RCC 7860 (cell line): ENCODE results near the gene YIPF4.
"Not testable (repeated sequence)": the region's sequence is repeated elsewhere in the genome, so short reads cannot be mapped to it uniquely, and the experiment has no call there.

ENCODE experiments used
- DNase-seq: peaks from one replicate; pipeline ENCODE4 v3.0.0-alpha.2; 2015; ENCODE audit warnings: low spot score
- FAIRE-seq: peaks from 2 replicates; lab custom pipeline; 2012; peaks lifted over from hg19 to GRCh38; lab: Jason Lieb, UNC

The YIPF4 gene

DNA sequence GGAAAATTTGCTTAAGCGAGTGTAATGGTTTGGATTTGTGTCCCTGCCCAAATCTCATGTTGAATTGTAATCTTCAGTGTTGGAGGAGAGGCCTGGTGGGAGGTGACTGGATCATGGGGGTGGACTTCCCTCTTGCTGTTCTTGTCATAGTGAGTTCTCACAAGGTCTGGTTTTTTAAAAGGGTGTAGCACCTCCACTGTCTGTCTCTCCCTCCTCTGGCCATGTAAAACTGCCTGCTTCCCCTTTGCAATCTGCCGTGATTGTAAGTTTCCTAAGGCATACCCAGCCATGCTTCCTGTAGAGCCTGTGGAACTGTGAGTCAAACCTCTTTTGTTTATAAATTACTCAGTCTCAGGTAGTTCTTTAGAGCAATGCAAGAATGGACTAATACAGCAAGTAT is 6.6 kb downstream of the YIPF4 start:
- DNase-seq (no peak), FAIRE-seq (no peak)

GRCh38 chr2:32289165-32289999 is 11.7 kb downstream of the YIPF4 start:
- DNase-seq (no peak), FAIRE-seq (no peak)

DNA sequence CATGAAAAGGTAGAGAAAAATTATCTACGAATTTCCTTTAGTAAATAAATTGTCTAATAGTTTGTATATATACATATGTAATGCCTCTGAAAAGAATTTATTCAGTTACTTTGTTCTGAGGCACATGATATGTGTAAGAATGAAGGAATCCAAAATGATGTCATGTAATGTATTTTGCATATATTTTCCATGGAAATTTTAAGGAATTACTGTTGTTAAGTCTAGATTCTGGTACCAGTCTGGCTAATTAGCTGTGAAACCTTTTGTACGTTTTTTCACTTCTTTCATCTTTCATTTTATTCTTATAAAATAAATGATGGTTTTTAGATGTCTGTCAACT is 12.3 kb downstream of the YIPF4 start:
- FAIRE-seq (peak; percentile 35), DNase-seq (no peak)

DNA sequence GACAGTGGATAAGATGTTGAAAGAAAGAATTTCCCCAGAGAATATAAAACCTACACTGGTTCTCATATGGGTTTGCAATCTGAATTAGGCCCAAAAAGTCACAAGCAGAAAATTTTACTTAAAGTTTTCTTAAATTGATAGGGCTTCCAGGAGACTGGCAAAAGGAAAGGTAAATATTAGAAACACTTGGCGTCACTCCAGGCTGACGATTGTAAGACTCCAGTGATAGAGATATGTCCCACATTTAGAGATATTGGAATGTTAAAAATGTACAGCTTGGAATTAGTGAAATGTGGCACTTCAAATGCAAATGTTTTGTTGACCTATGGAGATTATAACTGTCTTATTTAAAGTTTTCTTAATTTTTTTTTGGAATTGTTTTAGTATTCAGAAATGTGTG is 14.0 kb downstream of the YIPF4 start:
- FAIRE-seq (no peak), DNase-seq (no peak)

DNA sequence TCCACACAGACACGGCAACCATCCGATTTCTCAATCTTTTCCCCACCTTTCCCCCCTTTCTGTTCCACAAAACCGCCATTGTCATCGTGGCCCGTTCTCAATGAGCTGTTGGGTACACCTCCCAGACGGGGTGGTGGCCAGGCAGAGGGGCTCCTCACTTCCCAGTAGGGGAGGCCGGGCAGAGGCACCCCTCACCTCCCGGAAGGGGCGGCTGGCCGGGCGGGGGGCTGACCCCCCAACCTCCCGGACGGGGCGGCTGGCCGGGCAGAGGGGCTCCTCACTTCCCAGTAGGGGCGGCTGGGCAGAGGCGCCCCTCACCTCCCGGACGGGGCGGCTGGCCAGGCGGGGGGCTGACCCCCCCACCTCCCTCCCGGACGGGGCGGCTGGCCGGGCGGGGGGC is 15.8 kb downstream of the YIPF4 start:
- DNase-seq, FAIRE-seq: not testable (repeated sequence)

DNA sequence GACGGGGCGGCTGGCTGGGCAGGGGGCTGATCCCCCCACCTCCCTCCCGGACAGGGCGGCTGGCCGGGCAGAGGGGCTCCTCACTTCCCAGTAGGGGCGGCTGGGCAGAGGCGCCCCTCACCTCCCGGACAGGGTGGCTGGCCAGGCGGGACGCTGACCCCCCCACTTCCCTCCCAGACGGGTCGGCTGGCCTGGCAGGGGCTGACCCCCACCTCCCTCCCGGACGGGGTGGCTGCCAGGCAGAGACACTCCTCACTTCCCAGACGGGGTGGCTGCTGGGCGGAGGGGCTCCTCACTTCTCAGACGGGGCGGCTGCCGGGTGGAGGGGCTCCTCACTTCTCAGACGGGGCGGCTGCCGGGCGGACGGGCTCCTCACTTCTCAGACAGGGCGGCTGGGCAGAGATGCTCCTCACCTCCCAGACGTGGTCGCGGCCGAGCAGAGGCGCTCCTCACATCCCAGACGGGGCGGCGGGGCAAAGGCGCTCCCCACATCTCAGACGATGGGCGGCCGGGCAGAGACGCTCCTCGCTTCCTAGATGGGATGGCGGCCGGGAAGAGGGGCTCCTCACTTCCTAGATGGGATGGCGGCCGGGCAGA is 16.4 kb downstream of the YIPF4 start:
- DNase-seq, FAIRE-seq: not testable (repeated sequence)

DNA sequence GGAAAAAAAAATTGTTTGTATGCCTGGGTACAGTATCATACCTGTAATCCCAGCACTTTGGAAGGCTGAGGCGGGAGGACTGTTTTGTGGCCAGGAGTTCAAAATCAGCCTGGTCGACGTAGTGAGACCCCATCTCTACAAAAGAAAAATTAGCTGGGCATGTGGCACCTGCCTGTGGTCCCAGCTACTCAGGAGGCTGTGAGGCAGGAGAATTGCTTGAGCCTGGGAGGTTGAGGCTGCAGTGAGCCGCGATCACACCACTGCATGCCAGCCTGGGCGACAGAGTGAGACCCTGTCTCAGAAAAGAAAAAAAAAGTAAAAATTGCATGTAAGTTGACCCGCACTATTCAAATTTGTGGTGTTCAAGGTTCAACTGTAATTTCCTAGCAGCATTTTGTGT is 32.9 kb downstream of the YIPF4 start:
- DNase-seq (no peak), FAIRE-seq (no peak)

- FAIRE-seq (no peak), DNase-seq (no peak)
These were observed 37.2 kb downstream of the YIPF4 start for GRCh38 chr2:32314886-32315285.

DNA sequence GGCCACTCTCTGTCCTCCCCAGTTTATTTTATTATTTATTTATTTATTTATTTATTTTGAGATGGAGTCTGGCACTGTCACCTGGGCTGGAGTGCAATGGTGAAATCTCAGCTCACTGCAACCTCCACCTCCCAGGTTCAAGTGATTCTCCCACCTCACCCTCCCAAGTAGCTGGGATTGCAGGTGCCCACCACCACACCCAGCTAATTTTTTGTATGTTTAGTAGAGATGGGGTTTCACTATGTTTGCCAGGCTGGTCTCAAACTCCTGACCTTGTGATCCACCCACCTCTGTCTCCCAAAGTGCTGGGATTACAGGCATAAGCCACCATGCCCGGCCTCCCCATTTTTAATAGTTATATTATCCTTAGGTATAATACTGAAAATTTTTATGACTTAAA is 51.0 kb downstream of the YIPF4 start:
- not testable (repeated sequence) for DNase-seq, FAIRE-seq

DNA sequence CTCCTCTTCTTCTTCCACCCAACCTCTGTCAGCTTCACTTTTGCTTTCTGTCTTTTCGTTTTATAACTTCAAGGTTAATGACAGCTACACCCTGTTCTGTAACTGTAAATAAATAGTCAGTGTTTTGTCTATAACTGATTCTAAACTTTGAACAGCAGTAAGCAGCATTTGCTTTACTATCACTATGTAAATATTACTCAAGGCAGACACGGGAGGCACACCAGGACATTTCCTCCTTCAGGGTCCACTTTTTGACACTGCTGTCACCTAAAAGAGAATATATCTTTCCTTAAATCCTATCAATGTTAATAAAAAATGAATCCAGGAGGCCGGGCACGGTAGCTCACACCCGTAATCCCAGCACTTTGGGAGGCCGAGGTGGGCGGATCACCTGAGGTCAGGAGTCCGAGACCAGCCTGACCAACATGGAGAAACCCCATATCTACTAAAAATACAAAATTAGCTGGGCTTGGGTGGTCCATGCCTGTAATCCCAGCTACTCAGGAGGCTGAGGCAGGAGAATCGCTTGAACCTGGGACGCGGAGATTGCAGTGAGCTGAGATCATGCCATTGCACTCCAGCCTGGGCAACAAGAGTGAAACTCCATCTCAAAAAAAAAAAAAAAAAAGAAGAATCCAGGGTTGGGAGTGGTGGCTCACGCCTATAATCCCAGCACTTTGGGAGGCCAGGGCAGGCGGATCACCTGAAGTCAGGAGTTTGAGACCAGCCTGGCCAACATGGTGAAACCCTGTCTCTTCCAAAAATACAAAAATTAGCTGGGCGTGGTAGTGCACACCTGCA is 51.7 kb downstream of the YIPF4 start:
- FAIRE-seq: not testable (repeated sequence)

GRCh38 chr2:32330136-32330535 is 52.4 kb downstream of the YIPF4 start:
- DNase-seq (no peak), FAIRE-seq (no peak)

More for the DNA sequence above, 51.7 kb downstream of the YIPF4 start:
- not testable (repeated sequence) for DNase-seq

GRCh38 chr2:32342801-32343200 is 65.1 kb downstream of the YIPF4 start:
- no peak for FAIRE-seq
- DNase-seq: no peak

GRCh38 chr2:32350797-32351196 is 73.1 kb downstream of the YIPF4 start:
- not testable (repeated sequence) for DNase-seq, FAIRE-seq

- DNase-seq (no peak), FAIRE-seq (no peak)
These were observed 78.4 kb downstream of the YIPF4 start for GRCh38 chr2:32355976-32356680.

DNA sequence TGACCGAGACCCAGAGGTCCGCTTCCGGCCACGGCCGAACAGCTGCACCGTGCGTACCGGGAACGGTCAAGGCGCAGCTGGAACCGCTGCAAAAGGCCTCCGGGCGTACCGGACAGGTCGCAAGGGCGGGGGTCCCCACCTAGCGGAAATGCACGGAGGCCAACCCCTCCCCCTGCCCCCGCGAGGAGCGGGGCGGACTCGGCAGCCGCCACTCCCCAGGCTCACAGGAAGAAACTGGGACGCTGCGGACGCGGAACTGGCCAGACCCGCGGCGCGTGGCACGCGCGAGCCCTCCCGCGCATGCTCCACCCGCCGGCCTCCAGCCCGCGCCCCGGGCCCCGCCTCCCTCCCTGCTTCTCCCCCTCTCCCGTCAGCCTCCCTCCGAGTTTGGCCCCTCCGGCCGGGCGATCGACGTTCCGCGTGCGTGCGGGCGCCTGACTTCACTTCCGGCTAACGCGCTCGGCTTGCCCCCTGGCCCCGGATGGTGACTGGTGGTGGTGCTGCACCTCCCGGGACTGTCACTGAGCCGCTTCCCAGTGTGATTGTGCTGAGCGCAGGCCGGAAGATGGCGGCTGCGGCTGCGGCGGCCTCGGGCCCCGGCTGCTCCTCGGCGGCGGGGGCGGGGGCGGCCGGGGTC is 79.1 kb downstream of the YIPF4 start, which contains the start of gene BIRC6:
Gene BIRC6 (plus strand): TSS at position 343 of the 637 bp plus-strand sequence. CDS start 139 bp downstream, at position 482.
- DNase-seq (peak; percentile 90), FAIRE-seq (no peak)

DNA sequence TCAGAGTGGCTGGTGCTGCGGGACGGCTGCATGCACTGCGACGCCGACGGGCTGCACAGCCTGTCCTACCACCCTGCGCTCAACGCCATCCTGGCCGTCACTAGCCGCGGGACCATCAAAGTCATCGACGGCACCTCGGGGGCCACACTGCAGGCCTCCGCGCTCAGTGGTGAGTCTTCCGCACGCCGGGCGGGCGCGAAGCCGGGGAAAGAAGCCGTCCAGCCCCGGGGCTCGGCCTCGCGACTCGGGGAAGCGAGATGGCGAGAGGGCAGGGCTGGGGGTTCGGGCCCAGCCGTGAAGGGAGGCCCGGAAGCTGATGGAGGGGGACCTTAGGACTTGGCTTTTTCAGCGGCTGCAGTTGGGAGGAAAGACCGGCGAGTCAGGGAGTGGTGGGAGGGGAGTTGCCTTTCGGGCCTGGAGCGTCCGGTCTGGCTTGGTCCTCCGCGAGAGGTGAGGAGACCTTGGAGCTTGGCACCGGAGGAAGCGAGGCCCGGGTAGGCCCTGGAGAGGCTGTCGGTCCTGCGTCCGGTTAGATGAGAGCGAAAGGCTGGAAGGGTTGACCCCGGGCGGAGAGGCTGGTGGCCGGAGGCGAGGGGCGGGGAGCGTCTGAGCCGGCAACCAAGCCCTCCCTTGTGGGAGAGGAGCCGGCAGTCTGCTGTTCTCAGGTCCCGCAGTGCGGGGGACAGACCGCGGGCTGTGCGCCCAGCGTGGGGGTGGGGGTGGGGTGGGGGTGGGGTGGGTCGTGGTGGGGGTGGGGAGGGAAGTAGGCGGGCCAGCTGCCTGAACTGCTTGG is 79.8 kb downstream of the YIPF4 start:
- DNase-seq (no peak), FAIRE-seq (no peak)

- FAIRE-seq: no peak
- no peak for DNase-seq
These were observed 80.4 kb downstream of the YIPF4 start for GRCh38 chr2:32358111-32358482.

DNA sequence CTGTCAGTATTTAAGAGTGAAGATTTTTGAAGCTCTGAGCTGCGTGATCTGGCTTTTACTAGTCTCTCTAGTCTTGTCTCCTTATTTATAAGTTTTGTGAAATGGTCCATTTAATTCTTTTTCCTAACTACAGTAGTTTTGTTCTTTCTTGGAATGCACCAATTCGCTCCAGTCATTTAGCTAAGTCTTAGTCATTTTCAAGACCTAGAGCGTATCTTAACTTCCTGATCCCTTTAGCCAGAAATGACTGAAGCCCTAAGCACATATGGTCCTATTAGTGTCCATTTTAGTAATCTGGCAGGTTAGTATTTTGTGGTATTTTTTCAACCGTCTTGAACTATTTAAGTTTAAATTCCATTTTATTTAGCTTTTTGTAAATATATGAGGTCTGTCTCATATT is 82.7 kb downstream of the YIPF4 start:
- no peak for DNase-seq
- FAIRE-seq: peak; percentile 71

DNA sequence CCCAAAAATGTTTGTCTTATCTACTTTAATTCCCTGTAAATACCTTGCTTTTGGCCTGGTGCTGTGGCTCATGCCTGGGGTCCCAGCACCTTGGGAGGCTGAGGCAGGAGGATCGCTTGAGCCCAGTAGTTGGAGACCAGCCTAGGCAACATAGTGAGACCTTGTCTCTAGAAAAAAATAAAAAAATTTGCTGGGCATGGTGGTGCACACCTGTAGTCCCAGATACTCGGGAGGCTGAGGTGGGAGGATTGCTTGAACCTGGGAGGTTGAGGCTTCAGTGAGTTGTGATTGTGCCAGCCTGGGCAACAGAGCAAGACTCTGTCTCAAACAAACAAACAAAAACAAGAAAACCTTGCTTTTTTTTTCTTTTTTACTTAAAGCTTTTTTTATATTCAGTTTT is 85.3 kb downstream of the YIPF4 start:
- not testable (repeated sequence) for DNase-seq, FAIRE-seq

DNA sequence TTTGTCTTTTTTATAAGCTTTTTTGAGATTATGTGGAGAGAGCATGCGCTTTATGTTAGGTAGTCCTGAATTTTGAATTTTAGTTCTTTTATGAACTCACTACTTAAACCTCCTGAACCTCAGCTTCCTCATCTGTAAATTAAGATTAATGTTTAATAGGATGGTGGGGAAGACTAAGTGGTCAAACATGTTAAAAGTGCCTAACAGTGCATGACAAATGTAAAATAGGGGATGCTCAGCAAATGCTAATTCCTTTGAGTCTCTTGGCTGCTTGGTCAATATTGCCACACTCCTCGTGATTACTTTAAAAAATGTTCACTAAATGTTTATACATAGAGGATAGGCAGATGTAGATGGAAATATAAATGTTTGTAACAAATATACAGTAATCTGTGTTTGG is 85.9 kb downstream of the YIPF4 start:
- peak; percentile 90 for FAIRE-seq
- DNase-seq: peak; percentile 47
